Panc1 (cell line): ENCODE data around the gene CEACAM20. TPM values are rescaled to one million over a fixed set of nuclear protein-coding genes. Genes with fewer than 3 reads are reported as not detected.
"Not testable (repeated sequence)": the region's sequence is repeated elsewhere in the genome, so short reads cannot be mapped to it uniquely, and the experiment has no call there.

ENCODE experiments used
- ATAC-seq: fragments of 200-7000 bp; cut with Tn5 transposase; 2 replicates; pipeline ENCODE4 v1.9.1; 2020; ENCODE audit warnings: mild to moderate bottlenecking, moderate library complexity
- BruUV-seq: library from RNA; stranded (reverse); fragments of 400-500 nt; replicated peaks from 2 replicates; lab custom pipeline; 2021; lab: Mats Ljungman, UMichigan
- CTCF ChIA-PET: fragments of 300-600 bp; sonication (Branson Sonifier 250); formaldehyde crosslinking; loops from one replicate; lab custom pipeline; 2022; ENCODE audit warnings: antibody characterized with exemption; lab: Charles Lee
- POLR2A ChIA-PET: fragments of 300-600 bp; sonication (Branson Sonifier 250); formaldehyde crosslinking; loops from one replicate; lab custom pipeline; 2022; ENCODE audit warnings: antibody characterized with exemption; lab: Charles Lee
- DNase-seq: peaks from one replicate; pipeline ENCODE4 v3.0.0-alpha.2; 2010; ENCODE audit warnings: low read depth, low spot score
- H3K27ac ChIP-seq: 2 replicates; pipeline ENCODE4 v1.5.1; 2011; ENCODE audit warnings: mild to moderate bottlenecking, low read length, inconsistent platforms
- H3K27me3 ChIP-seq: fragments of 200-500 bp; sonication (Bioruptor generic); 2 replicates; pipeline ENCODE4 v1.6.0; 2014; ENCODE audit warnings: low read length, inconsistent platforms; ENCODE audit not compliant: control insufficient read depth, insufficient read depth
- H3K36me3 ChIP-seq: fragments of 200-500 bp; sonication (Bioruptor generic); 2 replicates; pipeline ENCODE4 v1.5.1; 2014; ENCODE audit warnings: inconsistent platforms, mild to moderate bottlenecking, low read length, moderate library complexity; ENCODE audit not compliant: control insufficient read depth, insufficient read depth
- H3K4me1 ChIP-seq: 2 replicates; pipeline ENCODE4 v1.5.1; 2011; ENCODE audit warnings: inconsistent platforms, mild to moderate bottlenecking, low read length, moderate library complexity; ENCODE audit not compliant: control insufficient read depth, insufficient read depth
- H3K4me3 ChIP-seq, 2 experiments: 2 replicates each; pipeline ENCODE4 v1.5.1; 2011 to 2012; ENCODE audit warnings: low read depth in 2 of 2, low read length in 2 of 2, mild to moderate bottlenecking in 2 of 2, inconsistent platforms in 1 of 2, moderate library complexity in 1 of 2
- H3K9me3 ChIP-seq: fragments of 200-500 bp; sonication (Bioruptor generic); 2 replicates; pipeline ENCODE4 v1.5.1; 2014; ENCODE audit warnings: low read depth, mild to moderate bottlenecking, inconsistent platforms, low read length, moderate library complexity; ENCODE audit not compliant: control insufficient read depth, insufficient read depth
- POLR2AphosphoS5 ChIP-seq: IDR thresholded peaks from 2 replicates; pipeline ENCODE4 v1.6.1; 2012; ENCODE audit warnings: mild to moderate bottlenecking, low read depth, low read length, moderate library complexity
- REST ChIP-seq, 2 experiments: IDR thresholded peaks; 2 replicates each; pipeline ENCODE4 v1.6.1; 2011 to 2012; ENCODE audit warnings: low read depth in 2 of 2, control low read depth in 1 of 2, low read length in 1 of 2, mild to moderate bottlenecking in 1 of 2, moderate library complexity in 1 of 2; ENCODE audit not compliant: insufficient read depth in 1 of 2
- SIN3A ChIP-seq: IDR thresholded peaks from 2 replicates; pipeline ENCODE4 v1.6.1; 2012; ENCODE audit warnings: low read depth, mild to moderate bottlenecking, low read length, moderate library complexity, borderline replicate concordance; ENCODE audit not compliant: insufficient read depth
- TCF7L2 ChIP-seq: IDR thresholded peaks from 2 replicates; pipeline ENCODE4 v1.6.1; 2011; ENCODE audit warnings: mild to moderate bottlenecking, low read depth, low read length, inconsistent platforms
- in situ Hi-C: cut with HindIII; loops from 2 replicates; pipeline ENCODE4 v1.10.0; 2016; ENCODE audit warnings: low sequenced_read_pairs, low pct_unique_long_range_greater_than_20kb
- intact Hi-C: fragments of 100-400 bp; cut with micrococcal nuclease; formaldehyde crosslinking; loops from one replicate; pipeline ENCODE4 v1.10.0; 2022; ENCODE audit not compliant: unreplicated experiment
- total RNA-seq: library from RNA; stranded (reverse); gene quantifications from one replicate; pipeline ENCODE4 v1.2.1, GENCODE V29; 2021; ENCODE audit not compliant: unreplicated experiment
- TF ChIP-seq, protein P1 (sequence below): fragments of 450-650 bp; IDR thresholded peaks from 2 replicates; pipeline ENCODE4 v1.5.1; 2017; ENCODE audit warnings: mild to moderate bottlenecking

Gene CEACAM20
- total RNA-seq, 1 experiment from 2014 or later: not detected

DNA sequence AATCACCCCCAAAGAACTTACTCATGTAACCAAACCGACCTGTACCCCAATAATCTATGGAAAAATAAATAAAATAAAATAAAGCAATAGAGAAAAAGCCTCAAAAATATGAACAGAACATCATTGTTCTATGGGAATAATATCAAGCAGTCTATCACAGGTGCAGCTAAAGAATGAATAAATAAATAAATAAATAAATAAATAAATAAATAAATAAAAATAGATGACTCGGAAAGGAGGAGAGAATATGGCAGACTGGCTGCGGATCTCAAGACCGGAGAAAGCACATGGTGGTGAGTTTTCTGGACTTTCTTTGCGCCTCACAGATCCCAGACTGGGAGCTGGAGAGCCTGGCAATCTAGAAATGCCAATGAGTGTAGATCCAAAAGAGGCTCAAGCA lies 22.4 kb upstream of the CEACAM20 start:
- ATAC-seq (no peak), DNase-seq (no peak)
- Histone ChIP-seq H3K27me3 (no peaks in the 10 kb centered on the region), H3K4me1 (no peaks in the 10 kb centered on the region), H3K9me3 (no peaks in the 10 kb centered on the region), H3K27ac (no peak overlapping the region), H3K36me3 (no peaks in the 10 kb centered on the region), H3K4me3 (no peak overlapping the region)
- in situ Hi-C loops: no loop called here
- intact Hi-C loops: no loop called here
- ChIA-PET CTCF (interaction anchor here (0.6 kb wide), 1 partner anchor 105 kb away, joined by 3 read pairs; no protein-coding TSS in a partner anchor), POLR2A (no interaction called here)
- TF ChIP-seq, protein P1, sequence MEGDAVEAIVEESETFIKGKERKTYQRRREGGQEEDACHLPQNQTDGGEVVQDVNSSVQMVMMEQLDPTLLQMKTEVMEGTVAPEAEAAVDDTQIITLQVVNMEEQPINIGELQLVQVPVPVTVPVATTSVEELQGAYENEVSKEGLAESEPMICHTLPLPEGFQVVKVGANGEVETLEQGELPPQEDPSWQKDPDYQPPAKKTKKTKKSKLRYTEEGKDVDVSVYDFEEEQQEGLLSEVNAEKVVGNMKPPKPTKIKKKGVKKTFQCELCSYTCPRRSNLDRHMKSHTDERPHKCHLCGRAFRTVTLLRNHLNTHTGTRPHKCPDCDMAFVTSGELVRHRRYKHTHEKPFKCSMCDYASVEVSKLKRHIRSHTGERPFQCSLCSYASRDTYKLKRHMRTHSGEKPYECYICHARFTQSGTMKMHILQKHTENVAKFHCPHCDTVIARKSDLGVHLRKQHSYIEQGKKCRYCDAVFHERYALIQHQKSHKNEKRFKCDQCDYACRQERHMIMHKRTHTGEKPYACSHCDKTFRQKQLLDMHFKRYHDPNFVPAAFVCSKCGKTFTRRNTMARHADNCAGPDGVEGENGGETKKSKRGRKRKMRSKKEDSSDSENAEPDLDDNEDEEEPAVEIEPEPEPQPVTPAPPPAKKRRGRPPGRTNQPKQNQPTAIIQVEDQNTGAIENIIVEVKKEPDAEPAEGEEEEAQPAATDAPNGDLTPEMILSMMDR: no peak
- TF ChIP-seq SIN3A (no peak), TCF7L2 (no peak), POLR2AphosphoS5 (no peak), REST (IDR thresholded peaks at IDR 0.05; ENCODE audit: insufficient read depth in 1 of 2, low read depth in 2 of 2, low read length in 1 of 2) (no peak)
- no TSS peak for BruUV-seq

- DNase-seq, CTCF ChIA-PET: not testable (repeated sequence)
Observed at GRCh38 chr19:44550976-44551375, 21.5 kb upstream of the CEACAM20 start.

GRCh38 chr19:44549507-44549906 lies 20.0 kb upstream of the CEACAM20 start:
- no peak for ATAC-seq
- H3K36me3 ChIP-seq: no peaks in the 10 kb centered on the region
- no peak for DNase-seq
- BruUV-seq: no TSS peak
- CTCF ChIA-PET: no interaction called here
- no peaks in the 10 kb centered on the region for H3K9me3 ChIP-seq
- POLR2A ChIA-PET: no interaction called here
- H3K4me3 ChIP-seq: no peak overlapping the region
- no peaks in the 10 kb centered on the region for H3K27me3 ChIP-seq
- H3K4me1 ChIP-seq: no peaks in the 10 kb centered on the region
- no peak overlapping the region for H3K27ac ChIP-seq
- no peak for TF ChIP-seq POLR2AphosphoS5
- TF ChIP-seq TCF7L2: no peak
- no peak for TF ChIP-seq REST (IDR thresholded peaks at IDR 0.05; ENCODE audit: insufficient read depth in 1 of 2, low read depth in 2 of 2, low read length in 1 of 2)
- TF ChIP-seq, protein P1: no peak
- no peak for TF ChIP-seq SIN3A
- in situ Hi-C loops (no loop called here), intact Hi-C loops (no loop called here)

More at GRCh38 chr19:44550976-44551375, 21.5 kb upstream of the CEACAM20 start:
- ATAC-seq, H3K36me3 ChIP-seq, BruUV-seq, POLR2A ChIA-PET, H3K27me3 ChIP-seq, intact Hi-C loops, H3K4me3 ChIP-seq, H3K4me1 ChIP-seq, in situ Hi-C loops, H3K9me3 ChIP-seq, H3K27ac ChIP-seq: not testable (repeated sequence)
